HG02938 (cell line): ENCODE results near the gene LSS.
"Not testable (repeated sequence)": the region's sequence is repeated elsewhere in the genome, so short reads cannot be mapped to it uniquely, and the experiment has no call there.

ENCODE experiments used
- ATAC-seq: cut with Tn5 transposase; IDR thresholded peaks from one replicate; pipeline ENCODE4 v1.9.1; 2021; ENCODE audit warnings: mild to moderate bottlenecking, moderate library complexity; ENCODE audit not compliant: unreplicated experiment

LSS gene

DNA sequence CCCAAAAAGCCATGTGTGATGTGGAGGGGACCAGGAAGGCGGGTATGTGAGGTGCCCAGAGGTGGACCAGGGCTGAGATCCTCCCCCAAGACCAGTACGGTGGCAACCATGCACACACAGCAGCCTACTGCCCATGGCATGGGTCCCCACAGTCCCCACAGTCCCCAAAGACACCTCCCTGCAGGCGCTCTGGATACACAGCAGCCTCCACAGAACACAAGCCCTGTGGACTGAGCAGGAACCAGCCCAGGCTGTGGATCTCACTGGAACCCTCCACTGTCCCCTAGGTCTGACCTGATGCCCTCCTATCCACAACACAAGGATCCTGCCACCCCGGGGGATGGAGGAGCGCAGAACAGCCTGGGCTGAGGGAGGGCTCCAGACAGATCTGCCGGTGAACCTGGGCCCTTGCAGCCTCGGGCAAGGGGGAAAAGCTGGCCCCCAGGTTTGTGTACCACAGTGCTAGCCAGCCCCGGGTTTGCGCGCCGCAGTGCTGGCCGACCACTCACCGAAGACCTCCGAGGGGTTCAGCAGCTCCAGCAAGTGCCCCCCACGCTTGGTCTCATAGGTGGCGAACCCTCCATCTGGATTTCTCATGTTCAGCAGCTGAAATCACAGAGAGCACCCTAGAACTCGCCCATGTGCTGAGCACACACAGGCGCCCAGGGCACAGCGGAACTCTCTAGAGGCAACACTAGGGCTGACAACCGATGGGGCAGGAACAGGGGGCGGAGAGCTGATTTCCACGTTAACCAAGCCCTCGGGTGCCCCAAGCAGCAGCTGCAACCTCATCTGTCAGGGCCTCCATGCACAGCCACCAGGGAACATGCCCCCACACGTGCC lies 22.2 kb downstream of the LSS start:
- ATAC-seq: no peak

DNA sequence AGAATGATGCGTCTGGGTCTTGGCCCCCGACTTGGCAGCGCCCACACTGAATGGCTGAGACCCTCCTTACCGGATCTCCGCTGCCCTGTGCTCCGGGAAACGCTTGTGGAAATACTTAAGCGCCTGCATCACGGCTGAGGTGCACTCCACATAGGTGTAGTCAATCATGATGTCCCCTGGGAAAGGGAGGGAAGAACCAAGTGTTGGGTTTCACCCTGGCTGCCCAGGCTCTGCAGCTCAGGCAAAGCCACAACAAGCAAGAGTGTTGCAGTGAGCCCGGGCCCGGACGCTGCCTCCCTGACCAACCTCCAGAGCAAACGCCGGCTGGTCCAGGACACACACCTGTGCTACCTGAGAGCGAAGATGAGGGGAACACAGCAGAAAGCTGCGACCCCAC lies 22.8 kb downstream of the LSS start:
- no peak for ATAC-seq

DNA sequence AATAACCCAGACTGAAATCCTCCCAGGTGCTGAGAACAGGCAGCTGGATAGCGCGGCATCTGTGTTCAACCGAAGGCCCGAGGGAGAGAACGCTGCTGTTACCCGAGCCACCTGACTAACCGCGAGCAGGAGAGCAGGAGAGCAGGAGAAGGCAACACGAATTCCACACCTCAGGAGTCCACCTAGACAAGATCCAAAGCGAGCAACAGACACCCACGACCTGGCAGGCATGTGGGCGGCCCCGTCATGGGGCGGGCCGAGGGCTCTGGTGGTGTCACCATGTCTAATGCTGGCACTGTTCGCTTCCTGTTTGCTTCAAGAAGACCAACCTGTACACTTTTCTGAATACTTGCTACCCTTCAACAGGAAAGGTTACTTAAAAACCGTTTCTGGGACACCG lies 23.4 kb downstream of the LSS start:
- no peak for ATAC-seq

DNA sequence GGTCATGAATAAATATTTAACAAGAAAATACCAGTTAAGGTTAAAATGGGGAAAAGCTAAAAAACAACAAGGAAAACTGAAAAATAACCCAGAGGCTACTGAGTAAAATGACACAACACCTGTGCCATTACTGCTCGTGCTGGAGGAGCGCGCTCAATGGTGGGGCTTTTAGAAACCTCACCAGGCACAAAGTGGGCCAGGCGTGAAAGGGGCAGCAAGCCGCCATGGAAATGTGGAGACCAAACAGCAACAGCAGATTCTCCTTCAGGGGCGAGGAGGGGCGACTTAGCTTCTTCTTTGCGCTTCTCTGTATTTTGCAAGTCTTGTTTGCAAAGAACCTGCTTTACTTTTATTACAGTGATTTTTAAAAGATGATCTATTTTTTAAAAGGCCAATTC lies 25.4 kb downstream of the LSS start:
- ATAC-seq: no peak

DNA sequence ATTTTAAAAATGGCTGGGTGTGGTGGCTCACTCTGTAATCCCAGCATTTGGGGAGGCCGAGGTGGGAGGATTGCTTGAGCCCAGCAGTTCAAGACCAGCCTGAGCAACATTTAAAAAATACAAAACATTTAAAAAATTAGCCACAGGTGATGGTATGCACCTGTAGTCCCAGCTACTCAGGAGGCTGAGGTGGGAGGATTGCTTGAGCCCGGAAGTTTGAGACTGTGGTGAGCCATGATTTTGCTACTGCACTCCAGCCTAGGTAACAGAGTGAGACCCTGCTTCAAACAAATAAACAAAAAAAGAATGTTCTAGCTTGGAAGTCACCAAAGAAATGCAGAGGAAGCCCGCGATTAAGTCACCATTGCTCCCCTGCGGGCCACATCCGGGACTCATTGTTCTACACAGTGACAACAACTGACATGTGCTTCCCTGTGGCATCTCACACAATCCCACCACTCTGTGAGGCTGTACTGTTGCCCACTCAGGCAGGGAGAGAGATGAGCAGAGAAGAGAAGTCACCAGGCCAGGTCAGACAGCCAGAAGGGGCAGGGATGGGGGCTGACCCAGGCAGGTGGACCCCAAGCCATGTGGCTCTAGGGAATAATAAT lies 25.9 kb downstream of the LSS start:
- ATAC-seq: no peak

DNA sequence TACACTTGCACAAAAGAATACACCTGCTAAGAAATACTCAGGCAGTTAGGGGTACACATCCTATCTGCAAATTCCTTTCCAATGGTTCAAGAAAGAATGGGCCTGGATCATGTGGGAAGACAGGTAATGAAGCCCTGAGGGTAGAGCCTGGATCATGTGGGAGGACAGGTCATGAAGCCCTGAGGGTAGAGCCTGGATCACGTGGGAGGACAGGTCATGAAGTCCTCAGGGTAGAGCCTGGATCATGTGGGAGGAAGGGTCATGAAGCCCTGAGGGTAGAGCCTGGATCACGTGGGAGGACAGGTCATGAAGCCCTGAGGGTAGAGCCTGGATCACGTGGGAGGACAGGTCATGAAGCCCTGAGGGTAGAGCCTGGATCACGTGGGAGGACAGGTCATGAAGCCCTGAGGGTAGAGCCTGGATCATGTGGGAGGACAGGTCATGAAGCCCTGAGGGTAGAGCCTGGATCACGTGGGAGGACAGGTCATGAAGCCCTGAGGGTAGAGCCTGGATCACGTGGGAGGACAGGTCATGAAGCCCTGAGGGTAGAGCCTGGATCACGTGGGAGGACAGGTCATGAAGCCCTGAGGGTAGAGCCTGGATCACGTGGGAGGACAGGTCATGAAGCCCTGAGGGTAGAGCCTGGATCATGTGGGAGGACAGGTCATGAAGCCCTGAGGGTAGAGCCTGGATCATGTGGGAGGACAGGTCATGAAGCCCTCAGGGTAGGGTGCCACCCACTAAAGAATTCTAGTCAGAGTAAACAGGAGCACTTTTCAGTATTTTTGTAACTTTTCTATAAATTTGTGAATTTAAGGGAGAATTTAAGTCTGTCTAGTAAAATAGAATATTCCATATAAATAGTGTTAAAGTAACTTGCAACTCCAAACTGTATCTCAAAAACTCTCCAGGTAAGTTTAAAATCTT lies 27.4 kb downstream of the LSS start:
- ATAC-seq: not testable (repeated sequence)

DNA sequence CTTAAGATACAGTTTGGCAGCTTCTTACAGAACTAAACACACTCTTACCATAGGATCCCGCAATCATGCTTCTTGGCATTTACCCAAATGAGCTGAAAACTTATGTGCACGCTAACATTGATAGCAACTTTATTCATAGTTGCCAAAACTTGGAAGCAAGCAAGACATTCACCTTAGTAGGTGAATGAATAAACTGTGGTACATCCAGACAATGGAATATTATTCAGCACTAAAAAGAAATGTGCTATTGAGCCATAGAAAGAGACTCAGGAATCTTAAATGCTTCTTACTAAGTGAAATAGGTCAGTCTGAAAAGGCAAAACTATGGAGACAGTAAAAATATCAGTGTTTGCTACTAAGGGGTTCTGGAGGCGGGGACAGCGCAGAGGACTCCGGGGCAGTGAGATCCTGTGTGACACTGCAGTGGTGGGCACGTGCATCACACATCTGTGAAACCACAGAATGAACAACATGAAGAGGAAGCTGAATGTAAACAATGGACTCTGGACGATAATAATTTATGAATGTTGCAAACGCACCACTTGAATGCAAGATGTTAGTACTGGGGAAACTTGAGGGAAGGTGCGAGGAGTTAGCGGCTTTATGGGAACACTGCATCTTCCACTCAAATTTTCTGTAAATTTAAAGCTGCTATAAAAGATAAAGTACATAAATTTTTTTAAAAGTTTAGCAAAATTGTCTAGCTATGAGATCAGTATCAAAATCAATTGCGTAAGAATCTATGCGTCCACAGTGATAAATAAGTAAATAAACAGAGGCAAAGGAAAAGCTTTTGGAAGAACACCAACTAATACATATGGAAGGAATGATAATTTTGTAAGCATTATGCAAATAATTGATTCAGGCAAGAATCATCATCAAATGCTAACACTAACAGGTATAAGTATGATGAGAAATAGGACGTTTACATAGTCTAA lies 28.9 kb downstream of the LSS start:
- no peak for ATAC-seq

DNA sequence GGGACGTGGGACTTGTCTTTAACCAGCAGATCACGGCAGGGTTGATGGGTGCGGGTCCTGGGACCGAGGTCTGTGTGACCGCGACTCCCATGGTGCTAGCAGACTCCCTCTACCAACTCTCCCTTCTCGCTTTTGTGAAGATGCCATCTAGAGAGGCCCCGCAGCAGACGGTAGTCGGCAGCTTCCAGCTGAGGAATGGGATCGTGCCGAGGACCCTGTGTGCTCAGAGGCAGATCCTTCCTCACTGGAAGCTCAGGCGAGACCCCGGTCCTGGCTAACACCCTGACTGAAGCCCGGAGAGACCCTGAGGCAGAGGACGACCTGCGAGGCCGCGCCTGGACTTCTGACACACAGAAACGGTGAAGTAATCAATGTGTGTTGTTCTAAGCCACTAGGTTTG lies 31.8 kb downstream of the LSS start:
- no peak for ATAC-seq

DNA sequence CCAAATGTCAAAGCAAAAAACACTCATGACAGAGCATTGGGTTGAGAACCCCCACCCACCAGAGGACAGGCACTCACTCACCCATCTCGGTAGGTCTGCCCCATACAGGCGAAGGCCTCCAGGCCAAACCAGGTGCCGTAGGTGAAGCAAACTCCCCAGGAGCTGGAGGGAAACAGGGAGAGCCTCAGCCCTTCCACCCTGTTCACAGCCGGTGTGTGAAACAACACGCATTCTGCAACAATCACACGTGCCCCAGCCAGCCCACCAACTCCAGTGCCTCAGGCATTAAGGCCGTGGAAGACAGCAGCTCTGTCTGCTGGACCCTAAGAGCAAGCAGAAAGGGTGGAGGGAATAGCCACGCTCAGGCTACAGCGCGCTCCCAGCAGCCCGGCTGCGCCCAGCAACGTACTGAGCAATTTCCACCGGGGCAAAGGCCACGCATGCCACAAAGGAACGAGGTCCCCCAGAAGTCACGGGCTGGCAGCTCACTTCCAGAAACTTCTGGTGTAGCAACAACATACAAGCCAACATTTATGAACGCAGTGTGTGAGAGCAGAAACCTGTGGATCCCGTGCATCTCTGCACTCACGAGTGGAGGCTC lies 32.9 kb downstream of the LSS start:
- no peak for ATAC-seq

DNA sequence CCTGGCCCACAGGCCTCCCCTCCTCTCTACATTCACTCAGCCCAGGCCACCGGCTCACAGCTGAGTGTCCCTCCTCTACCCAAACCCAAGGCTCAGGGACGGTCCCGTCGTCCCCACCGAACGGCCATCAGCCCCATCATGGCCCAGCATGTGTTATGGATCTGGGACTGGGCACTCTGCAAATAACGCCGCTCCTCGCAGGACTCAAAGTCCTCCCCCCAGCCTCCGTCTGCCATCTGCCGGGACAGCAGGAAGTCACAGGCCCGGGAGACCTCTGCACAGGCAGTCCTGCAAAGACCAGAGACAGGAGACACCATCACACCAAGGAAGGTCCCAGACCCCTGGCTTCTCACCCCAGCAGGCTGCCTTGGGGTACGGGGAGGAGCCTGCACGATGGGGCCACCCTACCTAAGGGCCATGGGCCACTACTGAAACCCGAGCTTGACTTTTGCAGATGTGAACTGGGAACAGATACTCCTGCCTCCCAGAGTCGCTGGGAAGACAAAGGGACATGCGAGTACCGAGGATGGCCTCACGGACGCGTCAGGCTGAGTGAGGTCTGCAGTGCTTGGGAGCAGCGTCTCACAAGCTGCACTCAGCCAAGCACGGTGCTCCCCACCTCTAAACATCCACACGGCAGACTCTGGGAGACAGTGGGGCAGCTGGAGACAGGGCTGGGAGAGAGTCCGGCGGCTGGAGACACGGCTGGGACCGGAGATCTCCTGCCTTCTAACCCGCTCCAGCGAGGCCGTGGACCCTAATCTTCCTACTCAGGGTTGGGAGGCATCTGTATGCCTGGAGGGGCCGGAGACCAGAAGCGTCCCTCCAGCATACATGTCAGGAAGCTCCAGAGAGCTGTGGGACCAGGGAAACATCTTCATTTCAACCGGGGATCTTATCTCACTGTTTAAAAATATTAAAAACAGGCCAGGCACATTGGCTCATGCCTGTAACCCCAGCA lies 33.9 kb downstream of the LSS start:
- ATAC-seq: no peak

DNA sequence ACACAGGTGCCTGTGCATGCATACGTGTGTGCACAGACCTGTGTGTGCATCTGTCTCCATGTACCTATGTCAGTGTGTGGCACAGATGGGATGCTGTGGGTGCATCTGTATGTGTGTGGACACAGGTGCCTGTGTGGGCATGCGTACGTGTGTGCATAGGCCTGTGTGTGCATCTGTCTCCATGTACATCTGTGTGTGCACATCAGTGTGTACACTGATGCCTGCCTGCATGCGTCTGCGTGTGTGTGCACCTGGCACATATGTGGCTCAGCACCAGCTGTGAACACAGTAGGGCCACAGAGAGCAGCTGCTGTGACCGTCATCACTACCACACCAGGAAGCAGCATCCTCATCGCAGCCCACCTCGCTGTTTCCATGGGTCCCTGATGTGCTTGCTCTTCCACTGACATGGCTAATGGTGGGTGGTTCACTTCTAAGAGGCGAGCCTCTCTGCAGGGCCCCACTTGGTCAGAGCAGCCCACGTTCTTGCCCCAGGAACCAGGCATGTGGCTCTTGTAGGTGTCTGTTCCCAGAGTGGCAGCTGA lies 34.7 kb downstream of the LSS start:
- ATAC-seq: no peak

DNA sequence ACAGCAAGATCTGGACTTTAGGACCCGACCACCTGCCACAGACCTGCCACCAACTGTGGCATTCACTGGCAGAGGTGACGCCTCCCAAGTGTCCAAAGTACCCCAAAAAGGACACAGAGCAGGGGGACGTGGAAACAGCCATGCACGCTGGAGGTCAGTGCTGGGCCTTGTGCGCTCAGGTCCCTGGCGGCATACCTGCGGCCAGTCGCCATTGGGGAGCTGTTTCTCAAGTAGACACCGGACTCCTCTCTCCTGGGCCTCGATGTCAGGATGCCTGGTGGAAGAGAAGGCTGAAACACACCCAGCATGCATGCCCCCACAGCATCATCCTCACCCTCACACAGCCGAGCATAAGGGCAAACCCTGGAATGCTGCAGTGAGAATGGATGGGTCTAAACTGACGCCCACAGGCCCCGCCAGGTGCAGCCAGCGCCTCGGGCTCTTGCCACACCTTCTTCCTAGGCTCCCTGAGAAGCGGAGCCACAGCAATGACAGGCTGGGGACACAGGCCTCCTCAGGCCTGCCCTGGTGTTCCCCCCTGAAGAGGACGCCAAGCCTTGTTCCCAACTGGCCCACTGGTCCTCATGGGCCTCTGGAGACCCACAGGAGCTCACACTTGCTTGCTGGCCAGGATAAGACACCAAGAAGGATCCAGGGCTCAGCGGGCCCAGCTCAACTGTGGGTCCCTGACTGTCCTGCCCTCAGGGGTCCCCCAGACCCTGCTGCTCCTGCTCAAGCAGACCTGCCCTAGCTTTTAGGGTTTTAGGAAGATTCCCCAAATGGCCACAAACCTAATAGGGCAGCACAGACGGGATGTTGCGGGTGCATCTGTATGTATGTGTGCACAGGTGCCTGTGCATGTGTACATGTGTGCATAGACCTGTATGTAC lies 36.6 kb downstream of the LSS start:
- ATAC-seq: no peak

DNA sequence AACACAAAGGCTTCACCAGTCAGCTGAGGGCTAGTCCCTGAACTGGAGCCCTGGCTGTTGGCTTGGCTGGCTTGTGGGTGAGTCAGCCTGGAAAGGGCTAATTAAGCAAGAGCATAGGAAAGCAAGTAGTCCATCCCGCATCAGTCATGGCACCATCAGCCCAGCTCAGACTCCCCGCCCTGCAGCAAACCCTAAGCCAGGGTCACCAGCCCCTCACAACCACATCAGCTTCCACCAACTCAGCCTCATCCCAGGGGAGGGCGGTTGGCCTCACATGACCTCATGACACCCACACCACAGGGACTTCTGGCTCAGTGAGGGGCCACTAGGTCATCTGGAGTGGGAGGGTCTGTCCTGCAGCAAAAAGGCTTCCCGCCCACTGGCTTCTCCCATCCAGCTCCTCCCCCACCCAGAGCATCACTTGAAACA lies 37.3 kb downstream of the LSS start:
- no peak for ATAC-seq

DNA sequence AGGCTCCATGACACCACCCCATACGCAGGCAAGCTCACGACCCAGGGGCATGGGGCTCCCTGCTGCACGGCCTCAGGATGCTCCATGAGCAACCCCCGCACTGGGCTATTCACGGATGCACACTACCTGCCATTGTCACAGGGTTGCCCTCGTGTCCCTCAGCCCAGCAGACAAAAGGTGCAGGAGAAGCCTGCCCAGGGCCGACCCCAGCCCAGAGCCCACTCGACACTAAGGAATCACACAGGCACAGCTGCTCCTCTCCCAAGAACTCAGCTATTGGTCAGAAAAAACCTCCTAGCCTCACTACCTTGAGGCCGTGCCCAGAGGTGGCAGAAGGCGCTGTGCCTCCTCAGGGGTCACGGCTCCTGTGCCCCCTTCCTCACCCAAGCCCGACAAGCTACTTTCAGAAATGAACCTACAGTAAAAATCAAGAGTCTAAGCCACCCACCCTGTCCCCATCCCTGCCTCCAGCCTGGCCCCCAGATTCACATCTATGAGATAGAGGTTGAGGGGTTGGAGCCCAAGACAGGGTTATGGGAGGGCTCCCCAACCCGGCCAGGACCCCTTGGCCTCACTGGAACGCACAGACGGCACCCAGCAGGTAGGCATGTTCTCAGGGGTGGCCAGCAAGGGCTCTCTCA lies 38.0 kb downstream of the LSS start:
- ATAC-seq: no peak

DNA sequence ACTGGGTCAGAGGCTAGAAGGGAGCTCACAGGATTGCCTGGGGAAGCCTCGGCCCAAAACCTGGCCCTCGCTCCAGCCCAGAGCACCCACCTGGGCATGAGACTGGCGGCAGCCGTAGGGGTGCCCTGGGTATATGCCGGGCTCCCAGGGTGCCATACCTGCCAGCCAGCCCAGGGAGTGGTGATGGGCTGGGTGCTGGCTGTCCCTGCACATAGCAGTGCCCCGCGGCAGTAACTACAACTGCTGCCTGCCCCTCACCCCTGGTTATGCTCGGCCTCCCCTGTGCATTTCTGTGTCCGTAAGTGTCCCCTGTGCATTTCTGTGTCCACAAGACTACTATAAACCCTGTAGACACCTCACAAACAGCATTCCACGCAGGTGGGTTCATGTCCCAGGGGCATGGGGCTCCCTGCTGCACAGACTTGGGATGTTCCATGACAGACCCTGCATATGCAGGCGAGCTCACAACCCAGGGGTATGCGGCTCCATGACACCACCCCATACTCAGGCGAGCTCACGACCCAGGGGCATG lies 38.5 kb downstream of the LSS start:
- no peak for ATAC-seq

DNA sequence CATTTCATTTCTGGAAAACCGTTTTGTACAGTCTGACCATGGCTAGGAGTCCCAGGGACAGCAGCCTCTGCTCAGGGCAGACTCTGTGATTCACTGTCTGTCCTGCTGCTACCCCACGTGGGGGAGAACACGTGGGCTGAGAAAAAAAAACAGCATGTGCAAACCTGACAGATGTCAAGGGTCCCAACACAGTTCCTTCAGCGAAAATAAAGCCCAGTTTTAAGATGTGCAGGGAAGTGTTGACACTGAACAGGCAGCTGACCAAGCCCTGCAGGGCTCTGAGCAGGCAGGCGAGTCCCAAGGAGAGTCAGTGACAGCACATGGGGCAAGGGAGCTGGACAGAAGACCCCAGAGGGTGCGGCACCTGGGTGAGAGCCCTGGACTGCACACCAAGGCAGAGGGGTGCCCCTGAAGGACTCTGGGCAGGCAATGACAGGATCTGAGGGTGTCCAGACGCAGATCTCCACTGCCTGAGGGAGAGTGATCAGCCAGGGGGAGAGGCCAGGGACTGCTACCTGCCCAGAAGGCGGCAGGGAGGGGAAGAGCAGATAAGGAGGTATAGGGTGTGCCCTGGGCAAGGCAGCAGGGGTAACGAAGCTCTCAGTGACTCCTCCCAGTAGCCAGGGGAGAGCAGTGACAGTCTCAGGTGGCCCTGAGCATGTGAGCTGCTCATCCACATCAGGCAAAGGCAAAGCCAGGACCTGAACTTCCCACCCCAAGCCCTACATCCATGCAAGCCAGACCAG lies 39.2 kb downstream of the LSS start:
- ATAC-seq: no peak
